GM18951 (cell line): Measurements from ENCODE around the gene TESK1.
"Not testable (repeated sequence)": the region's sequence is repeated elsewhere in the genome, so short reads cannot be mapped to it uniquely, and the experiment has no call there.

Source experiments
- POLR2A ChIP-seq: IDR thresholded peaks from 4 replicates; pipeline ENCODE4 v1.6.1; 2011; ENCODE audit warnings: mild to moderate bottlenecking; ENCODE audit not compliant: insufficient read length, insufficient read depth; ENCODE audit errors: extremely low read depth
- in situ Hi-C: fragments of 300-500 bp; cut with MboI; formaldehyde crosslinking; loops from one replicate; pipeline ENCODE4 v1.12.0; 2022; ENCODE audit warnings: low sequenced_read_pairs, mixed read lengths, inconsistent platforms; ENCODE audit not compliant: unreplicated experiment

TESK1 gene

GRCh38 chr9:35612843-35613242, 7.8 kb downstream of the TESK1 start:
- no peak for TF ChIP-seq POLR2A
- in situ Hi-C loops: no loop called here

- in situ Hi-C loops: no loop called here
- TF ChIP-seq POLR2A: no peak
Observed at GRCh38 chr9:35615981-35616680, 11.1 kb downstream of the TESK1 start.

GRCh38 chr9:35616681-35617459, 11.8 kb downstream of the TESK1 start:
- in situ Hi-C loops: no loop called here
- peak; percentile 71 for TF ChIP-seq POLR2A

GRCh38 chr9:35617548-35617947, 12.5 kb downstream of the TESK1 start:
- TF ChIP-seq POLR2A: no peak
- in situ Hi-C loops: no loop called here

- in situ Hi-C loops: no loop called here
- TF ChIP-seq POLR2A: peak; percentile 41
Observed at GRCh38 chr9:35618325-35618727, 13.3 kb downstream of the TESK1 start, which contains the start of gene CD72. TSS of gene CD72 (minus strand) at chr9:35618413. CDS start at chr9:35618303, 110 bp downstream.

GRCh38 chr9:35618854-35619799, 14.1 kb downstream of the TESK1 start:
- in situ Hi-C loops: no loop called here
- TF ChIP-seq POLR2A: peak; percentile 49

- no peak for TF ChIP-seq POLR2A
- in situ Hi-C loops: no loop called here
Observed at GRCh38 chr9:35619800-35620158, 14.7 kb downstream of the TESK1 start.

- TF ChIP-seq POLR2A: no peak
- in situ Hi-C loops: no loop called here
Observed at GRCh38 chr9:35627575-35627974, 22.5 kb downstream of the TESK1 start.

GRCh38 chr9:35628389-35628991, 23.4 kb downstream of the TESK1 start:
- no peak for TF ChIP-seq POLR2A
- in situ Hi-C loops: no loop called here

GRCh38 chr9:35629597-35629996, 24.5 kb downstream of the TESK1 start:
- TF ChIP-seq POLR2A: no peak
- in situ Hi-C loops: no loop called here

GRCh38 chr9:35635730-35636129, 30.7 kb downstream of the TESK1 start:
- TF ChIP-seq POLR2A: no peak
- in situ Hi-C loops: no loop called here

GRCh38 chr9:35636135-35636876, 31.2 kb downstream of the TESK1 start:
- no peak for TF ChIP-seq POLR2A
- in situ Hi-C loops: no loop called here

GRCh38 chr9:35636877-35637246, 31.8 kb downstream of the TESK1 start:
- in situ Hi-C loops: not testable (repeated sequence)

GRCh38 chr9:35637427-35637955, 32.4 kb downstream of the TESK1 start:
- in situ Hi-C loops: not testable (repeated sequence)

GRCh38 chr9:35638751-35639150, 33.7 kb downstream of the TESK1 start:
- in situ Hi-C loops: not testable (repeated sequence)

GRCh38 chr9:35639225-35639624, 34.2 kb downstream of the TESK1 start:
- in situ Hi-C loops: not testable (repeated sequence)
